Measurements from ENCODE around the gene TRIO.

TRIO gene

DNA sequence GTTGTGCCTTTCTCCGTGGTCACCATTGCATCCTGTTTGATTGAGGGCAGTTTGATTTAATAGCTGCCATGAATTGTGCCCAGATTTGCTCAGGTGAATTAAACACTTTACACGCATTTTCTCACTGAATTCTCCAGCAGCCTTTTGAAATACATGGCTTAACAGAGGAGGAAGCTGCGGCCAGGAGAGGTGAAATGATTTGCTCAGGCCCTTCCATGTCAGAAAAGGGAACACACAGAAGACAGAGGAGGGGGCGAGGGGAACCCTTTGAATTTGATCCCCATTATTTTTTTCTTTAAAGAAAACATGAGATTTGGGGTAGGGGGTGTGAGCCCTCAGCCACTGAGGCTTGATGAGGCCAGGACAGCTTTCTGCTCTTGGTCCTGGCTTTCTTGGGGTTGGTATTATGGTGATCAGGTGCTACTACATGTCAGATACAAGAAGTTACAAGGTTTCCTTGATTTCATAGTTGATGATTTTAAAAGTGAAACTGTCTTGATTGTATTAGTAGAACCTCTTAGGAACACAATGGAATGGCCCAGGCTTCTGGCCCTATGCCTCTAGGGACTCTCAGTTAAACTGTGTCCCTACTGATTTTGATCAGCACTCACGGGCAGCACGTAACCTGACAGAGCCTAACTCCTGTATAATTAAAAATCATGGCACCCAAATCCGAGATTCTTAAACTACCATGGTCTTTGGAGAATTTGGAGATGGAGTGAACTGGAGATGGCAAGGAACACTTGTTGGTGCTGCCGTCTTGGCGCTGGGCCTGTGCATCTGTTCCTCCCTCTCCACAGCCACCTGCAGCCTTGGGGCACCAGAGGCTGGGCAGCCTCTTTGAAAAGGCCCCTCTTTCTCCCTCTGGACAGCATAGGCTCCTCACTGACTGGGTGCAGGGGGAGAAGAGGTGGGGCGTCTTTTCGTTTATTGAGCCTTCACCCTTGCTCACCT, 107.9 kb downstream of the TRIO start:
- no peak for ATAC-seq
- TF ChIP-seq BACH2 (CRISPR knock-in tag; IDR thresholded peaks at IDR 0.05; ENCODE audit: borderline replicate concordance) (no peak), PPARA (CRISPR knock-in tag; IDR thresholded peaks at IDR 0.05; ENCODE audit: borderline replicate concordance) (no peak), GLIS3 (CRISPR knock-in tag; IDR thresholded peaks at IDR 0.05) (no peak), ZNF8 (CRISPR knock-in tag; IDR thresholded peaks at IDR 0.05) (no peak), OSR1 (CRISPR knock-in tag; IDR thresholded peaks at IDR 0.05) (no peak), ISL1 (CRISPR knock-in tag; IDR thresholded peaks at IDR 0.05) (no peak), ESRRG (CRISPR knock-in tag; IDR thresholded peaks at IDR 0.05) (no peak), SNAI2 (CRISPR knock-in tag; IDR thresholded peaks at IDR 0.05) (no peak), ZNF565 (CRISPR knock-in tag; conservative IDR thresholded peaks at IDR 0.05; ENCODE audit: low read depth) (no peak), ARNTL (CRISPR knock-in tag; IDR thresholded peaks at IDR 0.05; ENCODE audit: borderline replicate concordance, low read depth) (no peak)
- TF ChIP-seq, protein P1, sequence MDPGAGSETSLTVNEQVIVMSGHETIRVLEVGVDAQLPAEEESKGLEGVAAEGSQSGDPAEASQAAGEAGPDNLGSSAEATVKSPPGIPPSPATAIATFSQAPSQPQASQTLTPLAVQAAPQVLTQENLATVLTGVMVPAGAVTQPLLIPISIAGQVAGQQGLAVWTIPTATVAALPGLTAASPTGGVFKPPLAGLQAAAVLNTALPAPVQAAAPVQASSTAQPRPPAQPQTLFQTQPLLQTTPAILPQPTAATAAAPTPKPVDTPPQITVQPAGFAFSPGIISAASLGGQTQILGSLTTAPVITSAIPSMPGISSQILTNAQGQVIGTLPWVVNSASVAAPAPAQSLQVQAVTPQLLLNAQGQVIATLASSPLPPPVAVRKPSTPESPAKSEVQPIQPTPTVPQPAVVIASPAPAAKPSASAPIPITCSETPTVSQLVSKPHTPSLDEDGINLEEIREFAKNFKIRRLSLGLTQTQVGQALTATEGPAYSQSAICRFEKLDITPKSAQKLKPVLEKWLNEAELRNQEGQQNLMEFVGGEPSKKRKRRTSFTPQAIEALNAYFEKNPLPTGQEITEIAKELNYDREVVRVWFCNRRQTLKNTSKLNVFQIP (CRISPR knock-in tag; IDR thresholded peaks at IDR 0.05; ENCODE audit: borderline replicate concordance, low read depth) = no peak
- TF ChIP-seq, protein P2, sequence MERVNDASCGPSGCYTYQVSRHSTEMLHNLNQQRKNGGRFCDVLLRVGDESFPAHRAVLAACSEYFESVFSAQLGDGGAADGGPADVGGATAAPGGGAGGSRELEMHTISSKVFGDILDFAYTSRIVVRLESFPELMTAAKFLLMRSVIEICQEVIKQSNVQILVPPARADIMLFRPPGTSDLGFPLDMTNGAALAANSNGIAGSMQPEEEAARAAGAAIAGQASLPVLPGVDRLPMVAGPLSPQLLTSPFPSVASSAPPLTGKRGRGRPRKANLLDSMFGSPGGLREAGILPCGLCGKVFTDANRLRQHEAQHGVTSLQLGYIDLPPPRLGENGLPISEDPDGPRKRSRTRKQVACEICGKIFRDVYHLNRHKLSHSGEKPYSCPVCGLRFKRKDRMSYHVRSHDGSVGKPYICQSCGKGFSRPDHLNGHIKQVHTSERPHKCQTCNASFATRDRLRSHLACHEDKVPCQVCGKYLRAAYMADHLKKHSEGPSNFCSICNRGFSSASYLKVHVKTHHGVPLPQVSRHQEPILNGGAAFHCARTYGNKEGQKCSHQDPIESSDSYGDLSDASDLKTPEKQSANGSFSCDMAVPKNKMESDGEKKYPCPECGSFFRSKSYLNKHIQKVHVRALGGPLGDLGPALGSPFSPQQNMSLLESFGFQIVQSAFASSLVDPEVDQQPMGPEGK (CRISPR knock-in tag; IDR thresholded peaks at IDR 0.05; ENCODE audit: borderline replicate concordance) = no peak
- TF ChIP-seq, protein P3, sequence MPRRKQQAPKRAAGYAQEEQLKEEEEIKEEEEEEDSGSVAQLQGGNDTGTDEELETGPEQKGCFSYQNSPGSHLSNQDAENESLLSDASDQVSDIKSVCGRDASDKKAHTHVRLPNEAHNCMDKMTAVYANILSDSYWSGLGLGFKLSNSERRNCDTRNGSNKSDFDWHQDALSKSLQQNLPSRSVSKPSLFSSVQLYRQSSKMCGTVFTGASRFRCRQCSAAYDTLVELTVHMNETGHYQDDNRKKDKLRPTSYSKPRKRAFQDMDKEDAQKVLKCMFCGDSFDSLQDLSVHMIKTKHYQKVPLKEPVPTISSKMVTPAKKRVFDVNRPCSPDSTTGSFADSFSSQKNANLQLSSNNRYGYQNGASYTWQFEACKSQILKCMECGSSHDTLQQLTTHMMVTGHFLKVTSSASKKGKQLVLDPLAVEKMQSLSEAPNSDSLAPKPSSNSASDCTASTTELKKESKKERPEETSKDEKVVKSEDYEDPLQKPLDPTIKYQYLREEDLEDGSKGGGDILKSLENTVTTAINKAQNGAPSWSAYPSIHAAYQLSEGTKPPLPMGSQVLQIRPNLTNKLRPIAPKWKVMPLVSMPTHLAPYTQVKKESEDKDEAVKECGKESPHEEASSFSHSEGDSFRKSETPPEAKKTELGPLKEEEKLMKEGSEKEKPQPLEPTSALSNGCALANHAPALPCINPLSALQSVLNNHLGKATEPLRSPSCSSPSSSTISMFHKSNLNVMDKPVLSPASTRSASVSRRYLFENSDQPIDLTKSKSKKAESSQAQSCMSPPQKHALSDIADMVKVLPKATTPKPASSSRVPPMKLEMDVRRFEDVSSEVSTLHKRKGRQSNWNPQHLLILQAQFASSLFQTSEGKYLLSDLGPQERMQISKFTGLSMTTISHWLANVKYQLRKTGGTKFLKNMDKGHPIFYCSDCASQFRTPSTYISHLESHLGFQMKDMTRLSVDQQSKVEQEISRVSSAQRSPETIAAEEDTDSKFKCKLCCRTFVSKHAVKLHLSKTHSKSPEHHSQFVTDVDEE (CRISPR knock-in tag; IDR thresholded peaks at IDR 0.05) = no peak
- TF ChIP-seq, protein P4, sequence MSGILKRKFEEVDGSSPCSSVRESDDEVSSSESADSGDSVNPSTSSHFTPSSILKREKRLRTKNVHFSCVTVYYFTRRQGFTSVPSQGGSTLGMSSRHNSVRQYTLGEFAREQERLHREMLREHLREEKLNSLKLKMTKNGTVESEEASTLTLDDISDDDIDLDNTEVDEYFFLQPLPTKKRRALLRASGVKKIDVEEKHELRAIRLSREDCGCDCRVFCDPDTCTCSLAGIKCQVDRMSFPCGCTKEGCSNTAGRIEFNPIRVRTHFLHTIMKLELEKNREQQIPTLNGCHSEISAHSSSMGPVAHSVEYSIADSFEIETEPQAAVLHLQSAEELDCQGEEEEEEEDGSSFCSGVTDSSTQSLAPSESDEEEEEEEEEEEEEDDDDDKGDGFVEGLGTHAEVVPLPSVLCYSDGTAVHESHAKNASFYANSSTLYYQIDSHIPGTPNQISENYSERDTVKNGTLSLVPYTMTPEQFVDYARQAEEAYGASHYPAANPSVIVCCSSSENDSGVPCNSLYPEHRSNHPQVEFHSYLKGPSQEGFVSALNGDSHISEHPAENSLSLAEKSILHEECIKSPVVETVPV (CRISPR knock-in tag; IDR thresholded peaks at IDR 0.05) = no peak

- TF ChIP-seq ARNTL (CRISPR knock-in tag; IDR thresholded peaks at IDR 0.05; ENCODE audit: borderline replicate concordance, low read depth) (no peak), CSDC2 (CRISPR knock-in tag; IDR thresholded peaks at IDR 0.05) (no peak), OSR1 (CRISPR knock-in tag; IDR thresholded peaks at IDR 0.05) (no peak), ZNF8 (CRISPR knock-in tag; IDR thresholded peaks at IDR 0.05) (no peak)
- no peak for ATAC-seq
Measured at GRCh38 chr5:14251733-14252132, 108.6 kb downstream of the TRIO start.

- ATAC-seq = no peak
- TF ChIP-seq ZNF8 (CRISPR knock-in tag; IDR thresholded peaks at IDR 0.05) (no peak), TCF4 (CRISPR knock-in tag; IDR thresholded peaks at IDR 0.05; ENCODE audit: borderline replicate concordance) (no peak), ARNTL (CRISPR knock-in tag; IDR thresholded peaks at IDR 0.05; ENCODE audit: borderline replicate concordance, low read depth) (no peak), OSR1 (CRISPR knock-in tag; IDR thresholded peaks at IDR 0.05) (no peak), TOX (CRISPR knock-in tag; IDR thresholded peaks at IDR 0.05; ENCODE audit: borderline replicate concordance) (no peak), ZNF565 (CRISPR knock-in tag; conservative IDR thresholded peaks at IDR 0.05; ENCODE audit: low read depth) (no peak), ZNF70 (CRISPR knock-in tag; IDR thresholded peaks at IDR 0.05) (no peak), BACH2 (CRISPR knock-in tag; IDR thresholded peaks at IDR 0.05; ENCODE audit: borderline replicate concordance) (no peak), GLIS3 (CRISPR knock-in tag; IDR thresholded peaks at IDR 0.05) (no peak)
- TF ChIP-seq, protein P4 (CRISPR knock-in tag; IDR thresholded peaks at IDR 0.05) = no peak
- TF ChIP-seq, protein P3 (CRISPR knock-in tag; IDR thresholded peaks at IDR 0.05) = no peak
- TF ChIP-seq, protein P1 (CRISPR knock-in tag; IDR thresholded peaks at IDR 0.05; ENCODE audit: borderline replicate concordance, low read depth) = no peak
Measured at GRCh38 chr5:14252793-14253192, 109.7 kb downstream of the TRIO start.
